Endothelial cell of umbilical vein (primary cell): Measurements from ENCODE around the gene SEBOX.

ENCODE experiments used
- TF ChIP-seq, protein P1 (sequence below), 2 donors: IDR thresholded peaks; 1 replicate in 1 of 2; 2 replicates in 1 of 2; pipeline ENCODE4 v1.5.1; 2011; ENCODE audit warnings: low read length in 2 of 2, mild to moderate bottlenecking in 2 of 2, moderate library complexity in 2 of 2, control low read depth in 1 of 2, inconsistent platforms in 1 of 2, low read depth in 1 of 2; ENCODE audit not compliant: insufficient read depth in 1 of 2; ENCODE audit errors: extremely low read depth in 1 of 2
- TF ChIP-seq, protein P2 (sequence below): IDR thresholded peaks from 2 replicates; pipeline ENCODE4 v1.6.1; 2011; ENCODE audit not compliant: insufficient read depth, insufficient read length

DNA sequence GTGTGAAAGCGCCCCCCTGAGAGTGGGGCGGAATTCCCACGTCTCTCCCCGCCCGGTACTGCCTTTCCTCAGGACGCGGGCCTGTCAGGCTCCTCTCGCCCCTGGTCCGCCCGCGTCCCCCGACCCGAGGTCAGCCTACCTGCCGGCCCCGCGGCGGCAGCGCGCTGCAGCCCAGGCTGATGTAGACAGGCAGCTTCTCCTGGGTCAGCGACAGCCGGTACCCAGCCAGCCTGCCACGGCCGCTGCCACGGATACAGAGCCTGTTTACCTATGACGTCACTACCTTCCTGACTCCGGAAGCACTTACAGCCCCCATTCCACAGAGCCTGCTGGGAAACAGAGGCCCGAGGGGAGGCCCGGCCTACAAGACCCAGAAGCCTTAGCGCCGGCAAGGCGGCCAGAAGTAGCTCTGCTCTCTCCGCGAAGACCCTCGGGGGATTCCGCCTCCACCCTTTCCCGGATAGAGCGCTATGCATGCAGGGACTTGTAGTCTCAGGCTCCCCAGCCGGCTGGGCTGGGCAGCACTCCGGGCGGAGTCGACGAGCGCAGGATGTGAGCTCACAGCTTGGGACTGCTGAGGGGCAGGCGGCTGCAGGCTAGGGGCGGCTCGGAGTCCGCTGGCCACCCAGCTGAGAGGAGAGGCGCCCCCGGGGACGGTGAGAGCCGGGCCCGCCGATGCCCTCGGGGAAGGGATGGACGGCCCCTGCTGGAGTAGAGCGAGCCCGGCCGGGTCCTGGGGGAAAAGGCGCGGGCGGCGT lies 29.6 kb downstream of the SEBOX start, which contains the start of the genes IFT20 and TNFAIP1:
- TF ChIP-seq, protein P1, sequence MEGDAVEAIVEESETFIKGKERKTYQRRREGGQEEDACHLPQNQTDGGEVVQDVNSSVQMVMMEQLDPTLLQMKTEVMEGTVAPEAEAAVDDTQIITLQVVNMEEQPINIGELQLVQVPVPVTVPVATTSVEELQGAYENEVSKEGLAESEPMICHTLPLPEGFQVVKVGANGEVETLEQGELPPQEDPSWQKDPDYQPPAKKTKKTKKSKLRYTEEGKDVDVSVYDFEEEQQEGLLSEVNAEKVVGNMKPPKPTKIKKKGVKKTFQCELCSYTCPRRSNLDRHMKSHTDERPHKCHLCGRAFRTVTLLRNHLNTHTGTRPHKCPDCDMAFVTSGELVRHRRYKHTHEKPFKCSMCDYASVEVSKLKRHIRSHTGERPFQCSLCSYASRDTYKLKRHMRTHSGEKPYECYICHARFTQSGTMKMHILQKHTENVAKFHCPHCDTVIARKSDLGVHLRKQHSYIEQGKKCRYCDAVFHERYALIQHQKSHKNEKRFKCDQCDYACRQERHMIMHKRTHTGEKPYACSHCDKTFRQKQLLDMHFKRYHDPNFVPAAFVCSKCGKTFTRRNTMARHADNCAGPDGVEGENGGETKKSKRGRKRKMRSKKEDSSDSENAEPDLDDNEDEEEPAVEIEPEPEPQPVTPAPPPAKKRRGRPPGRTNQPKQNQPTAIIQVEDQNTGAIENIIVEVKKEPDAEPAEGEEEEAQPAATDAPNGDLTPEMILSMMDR (IDR thresholded peaks at IDR 0.05; ENCODE audit: extremely low read depth in 1 of 2, insufficient read depth in 1 of 2, low read depth in 1 of 2, low read length in 2 of 2) = no peak
- TF ChIP-seq, protein P2, sequence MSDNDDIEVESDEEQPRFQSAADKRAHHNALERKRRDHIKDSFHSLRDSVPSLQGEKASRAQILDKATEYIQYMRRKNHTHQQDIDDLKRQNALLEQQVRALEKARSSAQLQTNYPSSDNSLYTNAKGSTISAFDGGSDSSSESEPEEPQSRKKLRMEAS = no peak
